ENCODE measurements around the gene C17orf78. TPM values are rescaled to one million over a fixed set of nuclear protein-coding genes. Genes with fewer than 3 reads are reported as not detected.
"Not testable (repeated sequence)": the region's sequence is repeated elsewhere in the genome, so short reads cannot be mapped to it uniquely, and the experiment has no call there.

Gene C17orf78
- total RNA-seq, 1 donor from 2014 or later = not detected

DNA sequence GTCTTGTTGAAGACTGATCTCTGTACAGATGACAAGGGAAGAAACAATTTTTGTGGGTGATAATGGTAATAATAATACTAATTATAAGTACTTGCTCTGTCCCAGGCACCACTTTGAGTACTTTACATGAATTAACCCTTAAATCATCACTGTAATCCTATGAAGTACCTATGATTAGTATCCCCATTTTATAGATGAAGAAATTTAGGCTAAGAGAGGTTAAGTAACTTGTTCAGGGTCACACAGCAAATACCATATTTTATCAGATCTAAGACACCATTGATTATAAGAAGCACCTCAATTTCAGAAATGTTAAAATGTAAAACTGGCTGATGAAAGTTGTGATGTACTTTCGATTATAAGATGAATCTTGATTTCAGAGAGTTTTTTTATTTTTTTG lies 49.5 kb downstream of the C17orf78 start:
- TF ChIP-seq, protein P1, sequence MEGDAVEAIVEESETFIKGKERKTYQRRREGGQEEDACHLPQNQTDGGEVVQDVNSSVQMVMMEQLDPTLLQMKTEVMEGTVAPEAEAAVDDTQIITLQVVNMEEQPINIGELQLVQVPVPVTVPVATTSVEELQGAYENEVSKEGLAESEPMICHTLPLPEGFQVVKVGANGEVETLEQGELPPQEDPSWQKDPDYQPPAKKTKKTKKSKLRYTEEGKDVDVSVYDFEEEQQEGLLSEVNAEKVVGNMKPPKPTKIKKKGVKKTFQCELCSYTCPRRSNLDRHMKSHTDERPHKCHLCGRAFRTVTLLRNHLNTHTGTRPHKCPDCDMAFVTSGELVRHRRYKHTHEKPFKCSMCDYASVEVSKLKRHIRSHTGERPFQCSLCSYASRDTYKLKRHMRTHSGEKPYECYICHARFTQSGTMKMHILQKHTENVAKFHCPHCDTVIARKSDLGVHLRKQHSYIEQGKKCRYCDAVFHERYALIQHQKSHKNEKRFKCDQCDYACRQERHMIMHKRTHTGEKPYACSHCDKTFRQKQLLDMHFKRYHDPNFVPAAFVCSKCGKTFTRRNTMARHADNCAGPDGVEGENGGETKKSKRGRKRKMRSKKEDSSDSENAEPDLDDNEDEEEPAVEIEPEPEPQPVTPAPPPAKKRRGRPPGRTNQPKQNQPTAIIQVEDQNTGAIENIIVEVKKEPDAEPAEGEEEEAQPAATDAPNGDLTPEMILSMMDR (conservative IDR thresholded peaks at IDR 0.05; ENCODE audit: low read depth, low read length) = no peak
- DNase-seq (ENCODE audit: low read depth) = no peak
- no peak overlapping the region for H3K4me3 ChIP-seq (ENCODE audit: low read depth, low read length)

DNA sequence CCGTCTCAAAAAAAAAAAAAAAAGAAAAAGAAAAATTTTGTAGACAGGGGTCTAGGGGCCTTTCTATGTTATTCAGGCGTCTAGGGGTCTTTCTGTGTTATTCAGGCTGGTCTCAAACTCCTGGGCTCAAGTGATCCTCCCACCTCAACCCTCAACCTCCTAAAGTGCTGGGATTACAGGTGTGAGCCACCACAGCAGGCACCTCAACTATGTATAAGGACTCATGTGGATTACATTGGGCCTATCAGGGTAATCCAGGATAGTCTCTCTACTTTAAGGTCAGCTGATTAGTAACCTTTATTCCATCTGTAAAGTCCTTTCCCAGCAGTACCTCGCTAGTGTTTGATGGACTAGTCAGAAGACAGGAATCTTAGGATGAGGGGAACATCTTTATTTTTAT lies 53.3 kb downstream of the C17orf78 start:
- no peak overlapping the region for H3K4me3 ChIP-seq (ENCODE audit: low read depth, low read length)
- TF ChIP-seq, protein P1 (conservative IDR thresholded peaks at IDR 0.05; ENCODE audit: low read depth, low read length) = no peak
- DNase-seq (ENCODE audit: low read depth) = no peak

DNA sequence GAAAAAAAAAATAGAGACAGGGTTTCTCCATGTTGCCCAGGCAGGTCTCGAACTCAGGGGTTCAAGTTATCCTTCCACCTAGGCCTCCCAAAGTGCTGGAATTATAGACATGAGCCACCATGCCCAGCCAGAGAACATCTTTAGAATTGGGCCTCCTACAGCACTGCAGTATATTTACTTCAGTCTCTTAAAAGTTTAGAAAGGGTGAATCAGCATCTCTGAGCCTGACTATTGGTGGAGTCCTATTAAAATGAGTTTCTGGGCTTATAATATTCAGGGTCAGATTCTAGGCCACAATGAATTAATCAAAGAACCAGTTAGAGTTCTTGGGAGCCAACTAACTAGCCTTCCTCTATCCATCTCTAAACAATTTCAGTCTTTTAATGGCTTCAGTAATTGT lies 53.7 kb downstream of the C17orf78 start:
- DNase-seq (ENCODE audit: low read depth) = no peak
- no peak overlapping the region for H3K4me3 ChIP-seq (ENCODE audit: low read depth, low read length)
- TF ChIP-seq, protein P1 (conservative IDR thresholded peaks at IDR 0.05; ENCODE audit: low read depth, low read length) = no peak

DNA sequence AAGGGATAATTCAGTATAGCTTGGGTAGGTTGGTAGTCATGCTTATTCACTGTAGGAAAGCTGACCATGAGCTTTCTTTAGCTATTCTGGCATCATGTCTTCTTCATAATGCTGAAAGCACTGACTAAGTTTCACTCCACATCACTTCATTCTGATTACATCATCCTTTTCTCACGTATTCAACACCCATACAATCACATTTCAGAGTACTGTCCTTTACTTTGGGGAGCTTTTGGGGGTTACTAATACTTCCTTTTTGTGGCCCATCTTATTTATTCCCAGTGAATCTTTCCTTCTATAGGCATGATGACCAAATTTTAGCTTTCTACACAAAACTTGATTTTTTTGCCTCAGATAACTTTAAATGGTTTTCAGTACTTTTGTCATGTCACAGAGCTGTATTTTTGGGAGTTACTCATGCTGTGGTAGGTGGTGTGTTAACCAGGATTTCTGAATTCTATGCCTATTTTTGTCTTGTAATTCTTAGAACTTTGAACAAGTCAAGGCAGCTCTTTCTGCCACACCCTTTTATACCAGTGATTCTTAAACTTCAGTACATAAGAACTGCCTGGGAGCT lies 54.4 kb downstream of the C17orf78 start:
- no peak for DNase-seq (ENCODE audit: low read depth)
- H3K4me3 ChIP-seq (ENCODE audit: low read depth, low read length) = no peak overlapping the region
- TF ChIP-seq, protein P1 (conservative IDR thresholded peaks at IDR 0.05; ENCODE audit: low read depth, low read length) = no peak

DNA sequence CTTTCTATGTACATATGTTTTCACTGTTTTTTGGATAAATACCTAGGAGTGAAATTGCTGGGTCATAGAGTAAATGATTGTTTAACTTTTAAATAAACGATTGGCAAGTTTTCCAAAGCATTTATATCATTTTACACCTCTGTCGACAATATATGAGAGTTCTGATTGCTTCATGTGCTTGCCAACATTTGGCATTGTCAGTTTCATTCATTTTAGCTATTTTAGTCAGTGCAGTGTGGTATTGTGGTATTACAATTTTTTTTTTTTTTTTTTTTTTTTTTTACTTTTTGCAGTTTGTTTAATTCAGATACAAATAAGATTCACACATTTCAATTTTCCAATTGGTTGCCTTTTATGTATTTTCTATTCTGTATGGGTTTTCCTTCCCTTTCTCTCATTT lies 56.9 kb downstream of the C17orf78 start:
- TF ChIP-seq, protein P1 (conservative IDR thresholded peaks at IDR 0.05; ENCODE audit: low read depth, low read length) = no peak
- no peak for DNase-seq (ENCODE audit: low read depth)
- no peak overlapping the region for H3K4me3 ChIP-seq (ENCODE audit: low read depth, low read length)

DNA sequence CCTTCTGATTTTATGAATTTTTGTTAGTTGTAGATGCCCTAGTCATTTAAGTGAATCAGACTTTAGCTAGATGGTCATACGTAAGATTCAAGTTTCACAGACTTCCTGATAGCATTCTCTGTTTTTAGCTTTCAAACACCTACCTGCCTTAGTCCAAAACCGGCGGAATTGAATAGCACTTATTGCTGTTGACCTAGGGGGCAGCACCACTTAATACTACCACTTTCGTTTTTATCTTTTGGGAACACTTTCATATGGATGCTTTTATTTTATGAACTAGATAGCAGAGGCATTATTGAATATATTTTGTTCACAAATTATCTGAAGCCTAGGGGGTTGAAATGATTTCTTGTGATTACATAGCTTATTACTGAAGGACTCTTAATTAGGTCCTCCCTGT lies 62.4 kb downstream of the C17orf78 start:
- TF ChIP-seq, protein P1 (conservative IDR thresholded peaks at IDR 0.05; ENCODE audit: low read depth, low read length) = peak; percentile 37
- H3K4me3 ChIP-seq (ENCODE audit: low read depth, low read length) = no peak overlapping the region
- DNase-seq (ENCODE audit: low read depth) = no peak

DNA sequence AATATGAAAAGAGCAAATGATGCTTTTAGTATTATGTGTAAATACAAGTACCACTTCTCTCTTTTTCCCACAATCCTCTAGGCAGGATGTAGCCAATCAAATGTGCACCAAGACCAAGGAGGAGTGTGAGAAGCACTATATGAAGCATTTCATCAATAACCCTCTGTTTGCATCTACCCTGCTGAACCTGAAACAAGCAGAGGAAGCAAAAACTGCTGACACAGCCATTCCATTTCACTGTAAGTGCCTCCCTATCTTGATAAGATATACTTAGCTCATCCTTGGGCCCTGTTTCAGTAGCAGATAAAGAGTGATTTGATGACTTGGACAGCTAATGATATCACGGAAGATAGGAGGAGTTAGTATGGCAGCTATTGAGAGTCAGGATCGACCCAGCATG lies 64.6 kb downstream of the C17orf78 start:
- no peak overlapping the region for H3K4me3 ChIP-seq (ENCODE audit: low read depth, low read length)
- no peak for DNase-seq (ENCODE audit: low read depth)
- TF ChIP-seq, protein P1 (conservative IDR thresholded peaks at IDR 0.05; ENCODE audit: low read depth, low read length) = no peak

DNA sequence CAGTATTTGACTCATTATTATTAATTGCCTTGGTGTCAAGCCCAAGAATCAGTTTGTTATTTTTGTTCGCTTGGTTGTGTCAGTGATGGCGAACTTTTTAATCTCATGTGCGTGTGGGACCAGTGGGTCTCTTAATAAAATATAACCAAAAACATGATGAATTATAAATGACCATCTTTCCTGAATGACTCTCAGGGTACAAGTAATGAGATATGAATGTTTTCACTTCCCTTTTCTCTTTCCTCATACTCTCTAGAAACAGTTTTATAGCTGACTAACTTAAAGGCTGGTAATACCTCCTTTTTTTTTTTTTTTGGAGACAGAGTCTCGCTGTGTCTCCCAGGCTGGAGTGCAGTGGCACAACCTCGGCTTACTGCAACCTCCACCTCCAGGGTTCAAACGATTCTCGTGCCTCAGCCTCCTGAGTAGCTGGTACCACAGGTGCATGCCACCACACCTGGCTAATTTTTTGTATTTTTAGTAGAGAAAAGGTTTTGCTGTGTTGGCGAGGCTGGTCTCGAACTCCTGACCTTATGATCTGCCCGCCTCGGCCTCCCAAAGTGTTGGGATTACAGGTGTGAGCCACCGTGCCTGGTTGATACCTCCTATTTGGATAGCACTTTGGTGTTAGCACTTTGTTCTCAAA lies 65.7 kb downstream of the C17orf78 start:
- DNase-seq (ENCODE audit: low read depth) = not testable (repeated sequence)

More for the DNA sequence above, 65.7 kb downstream of the C17orf78 start:
- H3K4me3 ChIP-seq (ENCODE audit: low read depth, low read length) = not testable (repeated sequence)
